GM12878 (cell line): Measurements from ENCODE around the gene TMEM256. TPM values are rescaled to one million over a fixed set of nuclear protein-coding genes. Genes with fewer than 3 reads are reported as not detected.
A peak's percentile ranks its signal among the peaks of the same experiment; 100 is the strongest.

Source experiments
- CHD2 ChIP-seq: IDR thresholded peaks from 2 replicates; pipeline ENCODE4 v1.6.1; 2011; ENCODE audit warnings: low read depth, low read length, improper control_type of control experiment, borderline replicate concordance
- EP300 ChIP-seq, 2 experiments: fragments of 150-350 bp in 1 of 2; IDR thresholded peaks; 2 replicates each; pipeline ENCODE4 v1.6.1; 2011 to 2012; ENCODE audit warnings: low read depth in 2 of 2, low read length in 2 of 2, borderline replicate concordance in 1 of 2, improper control_type of control experiment in 1 of 2, inconsistent platforms in 1 of 2; ENCODE audit not compliant: control insufficient read depth in 1 of 2
- GATAD2B ChIP-seq: fragments of 450-650 bp; conservative IDR thresholded peaks from 2 replicates; pipeline ENCODE4 v1.6.1; 2017; ENCODE audit warnings: low read depth, mild to moderate bottlenecking, moderate library complexity
- HCFC1 ChIP-seq: fragments of 150-350 bp; IDR thresholded peaks from 2 replicates; pipeline ENCODE4 v1.6.1; 2014; ENCODE audit warnings: low read length
- HDAC2 ChIP-seq: fragments of 200-600 bp; sonication (generic); IDR thresholded peaks from 2 replicates; pipeline ENCODE4 v1.6.1; 2017
- JUND ChIP-seq: IDR thresholded peaks from 2 replicates; pipeline ENCODE4 v1.6.1; 2012; ENCODE audit warnings: low read depth, mild to moderate bottlenecking, low read length, improper control_type of control experiment, moderate library complexity
- KDM1A ChIP-seq: fragments of 200-600 bp; sonication (generic); IDR thresholded peaks from 2 replicates; pipeline ENCODE4 v1.6.1; 2016; ENCODE audit warnings: borderline replicate concordance
- NFYB ChIP-seq: IDR thresholded peaks from 2 replicates; pipeline ENCODE4 v1.6.1; 2011; ENCODE audit warnings: low read depth, mild to moderate bottlenecking, low read length, improper control_type of control experiment, moderate library complexity; ENCODE audit not compliant: insufficient read depth
- NR2C2 ChIP-seq: IDR thresholded peaks from 2 replicates; pipeline ENCODE4 v1.6.1; 2011; ENCODE audit warnings: borderline replicate concordance, low read depth; ENCODE audit not compliant: control insufficient read depth, insufficient read length
- NR2F1 ChIP-seq: fragments of 450-650 bp; conservative IDR thresholded peaks from 2 replicates; pipeline ENCODE4 v1.6.1; 2017; ENCODE audit warnings: mild to moderate bottlenecking
- POLR2AphosphoS5 ChIP-seq: IDR thresholded peaks from 2 replicates; pipeline ENCODE4 v1.6.1; 2011; ENCODE audit warnings: mild to moderate bottlenecking, low read length, inconsistent platforms
- RELA ChIP-seq: fragments of 450-650 bp; IDR thresholded peaks from 2 replicates; pipeline ENCODE4 v1.8.0; 2014; ENCODE audit warnings: borderline replicate concordance; ENCODE audit not compliant: partially characterized antibody
- RFX5 ChIP-seq: IDR thresholded peaks from 2 replicates; pipeline ENCODE4 v1.6.1; 2011; ENCODE audit warnings: low read depth, low read length, improper control_type of control experiment
- SMC3 ChIP-seq: IDR thresholded peaks from 2 replicates; pipeline ENCODE4 v1.6.1; 2011; ENCODE audit warnings: low read length, improper control_type of control experiment, borderline replicate concordance
- STAT1 ChIP-seq: fragments of 450-650 bp; conservative IDR thresholded peaks from 2 replicates; pipeline ENCODE4 v1.6.1; 2014; ENCODE audit warnings: antibody characterized with exemption, mild to moderate bottlenecking
- TAF1 ChIP-seq: IDR thresholded peaks from 2 replicates; pipeline ENCODE4 v1.6.1; 2011; ENCODE audit warnings: mild to moderate bottlenecking, low read depth, low read length, borderline replicate concordance
- TCF3 ChIP-seq: IDR thresholded peaks from 2 replicates; pipeline ENCODE4 v1.6.1; 2012; ENCODE audit warnings: low read depth, mild to moderate bottlenecking, low read length, borderline replicate concordance; ENCODE audit not compliant: insufficient read depth
- polyA plus RNA-seq, 11 experiments: library from polyadenylated mRNA; depleted of rRNA in 4 of 11; unstranded in 6 of 11; stranded (reverse) in 5 of 11; fragments of >200 nt; fragmentation: Nextera tagmentation in 4 of 11; fragmentation: Illumina TruSeq in 1 of 11; extraction: Ambion mirVana in 4 of 11; extraction: Trizol in 1 of 11; gene quantifications; 1 replicate in 1 of 11; 2 replicates in 10 of 11; pipeline versions ENCODE4 v1.2.1 to v1.2.3, GENCODE V29; 2011 to 2016; ENCODE audit warnings: inconsistent platforms in 2 of 11, missing spikeins in 2 of 11, low read depth in 1 of 11
- total RNA-seq, 4 experiments: library from RNA; depleted of rRNA in 3 of 4; stranded (reverse); fragments of >200 nt in 3 of 4; fragmentation: Illumina TruSeq in 1 of 4; extraction: Trizol in 1 of 4; gene quantifications; 2 replicates each; pipeline versions ENCODE4 v1.2.1 to v1.2.3, GENCODE V29; 2013 to 2021
- TF ChIP-seq, protein P1 (sequence below): fragments of 450-650 bp; IDR thresholded peaks from 2 replicates; pipeline ENCODE4 v1.6.1; 2017; ENCODE audit warnings: mild to moderate bottlenecking, moderate library complexity
- TF ChIP-seq, protein P2 (sequence below), 3 experiments: IDR thresholded peaks in 2 of 3; conservative IDR thresholded peaks in 1 of 3; 2 replicates each; pipeline ENCODE4 v1.5.1; 2011; ENCODE audit warnings: low read depth in 3 of 3, low read length in 3 of 3, mild to moderate bottlenecking in 3 of 3, control low read depth in 2 of 3, moderate library complexity in 2 of 3, inconsistent platforms in 1 of 3, mixed read lengths in 1 of 3; ENCODE audit not compliant: control insufficient read depth in 2 of 3, insufficient read depth in 1 of 3; ENCODE audit errors: extremely low read depth in 1 of 3
- TF ChIP-seq, protein P3 (sequence below): IDR thresholded peaks from 2 replicates; pipeline ENCODE4 v1.6.1; 2012; ENCODE audit warnings: low read depth, low read length, improper control_type of control experiment

TMEM256 gene
- total and polyA plus RNA-seq, 10 of the 15 experiments (the other 5 are each of a cell fraction or from before 2014, with no cell fraction given): 57.3 to 342 (median 95.7) TPM

DNA sequence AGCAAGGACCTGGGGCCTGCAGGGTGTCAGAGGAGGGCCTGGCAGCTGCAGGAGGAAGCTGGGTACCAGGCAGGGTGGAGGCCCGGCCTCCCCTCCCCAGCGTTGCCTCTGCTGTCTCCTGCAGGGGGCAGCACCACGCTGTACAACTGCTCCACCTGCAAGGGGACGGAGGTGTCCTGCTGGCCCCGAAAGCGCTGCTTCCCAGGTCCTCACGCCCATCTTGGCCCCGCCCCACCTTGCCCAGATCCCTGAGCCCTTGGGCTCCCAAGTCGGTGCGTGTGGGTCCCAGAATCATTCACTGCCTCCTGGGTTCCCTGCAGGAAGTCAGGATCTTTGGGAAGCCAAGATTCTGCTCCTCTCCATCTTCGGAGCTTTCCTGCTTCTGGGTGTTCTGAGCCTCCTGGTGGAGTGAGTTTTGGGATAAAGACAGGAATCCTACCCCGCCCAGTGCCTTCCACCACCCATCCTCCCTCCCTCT, 47.8 kb downstream of the TMEM256 start (continued):
- TF ChIP-seq, protein P1, sequence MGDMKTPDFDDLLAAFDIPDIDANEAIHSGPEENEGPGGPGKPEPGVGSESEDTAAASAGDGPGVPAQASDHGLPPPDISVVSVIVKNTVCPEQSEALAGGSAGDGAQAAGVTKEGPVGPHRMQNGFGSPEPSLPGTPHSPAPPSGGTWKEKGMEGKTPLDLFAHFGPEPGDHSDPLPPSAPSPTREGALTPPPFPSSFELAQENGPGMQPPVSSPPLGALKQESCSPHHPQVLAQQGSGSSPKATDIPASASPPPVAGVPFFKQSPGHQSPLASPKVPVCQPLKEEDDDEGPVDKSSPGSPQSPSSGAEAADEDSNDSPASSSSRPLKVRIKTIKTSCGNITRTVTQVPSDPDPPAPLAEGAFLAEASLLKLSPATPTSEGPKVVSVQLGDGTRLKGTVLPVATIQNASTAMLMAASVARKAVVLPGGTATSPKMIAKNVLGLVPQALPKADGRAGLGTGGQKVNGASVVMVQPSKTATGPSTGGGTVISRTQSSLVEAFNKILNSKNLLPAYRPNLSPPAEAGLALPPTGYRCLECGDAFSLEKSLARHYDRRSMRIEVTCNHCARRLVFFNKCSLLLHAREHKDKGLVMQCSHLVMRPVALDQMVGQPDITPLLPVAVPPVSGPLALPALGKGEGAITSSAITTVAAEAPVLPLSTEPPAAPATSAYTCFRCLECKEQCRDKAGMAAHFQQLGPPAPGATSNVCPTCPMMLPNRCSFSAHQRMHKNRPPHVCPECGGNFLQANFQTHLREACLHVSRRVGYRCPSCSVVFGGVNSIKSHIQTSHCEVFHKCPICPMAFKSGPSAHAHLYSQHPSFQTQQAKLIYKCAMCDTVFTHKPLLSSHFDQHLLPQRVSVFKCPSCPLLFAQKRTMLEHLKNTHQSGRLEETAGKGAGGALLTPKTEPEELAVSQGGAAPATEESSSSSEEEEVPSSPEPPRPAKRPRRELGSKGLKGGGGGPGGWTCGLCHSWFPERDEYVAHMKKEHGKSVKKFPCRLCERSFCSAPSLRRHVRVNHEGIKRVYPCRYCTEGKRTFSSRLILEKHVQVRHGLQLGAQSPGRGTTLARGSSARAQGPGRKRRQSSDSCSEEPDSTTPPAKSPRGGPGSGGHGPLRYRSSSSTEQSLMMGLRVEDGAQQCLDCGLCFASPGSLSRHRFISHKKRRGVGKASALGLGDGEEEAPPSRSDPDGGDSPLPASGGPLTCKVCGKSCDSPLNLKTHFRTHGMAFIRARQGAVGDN: no peak
- TF ChIP-seq RFX5: no peak
- TF ChIP-seq NFYB: no peak
- TF ChIP-seq GATAD2B: peak; percentile 68; the same call in 1 of the 2 replicates
- no peak for TF ChIP-seq HDAC2
- no peak for TF ChIP-seq EP300 (IDR thresholded peaks at IDR 0.05; ENCODE audit: borderline replicate concordance in 1 of 2, control insufficient read depth in 1 of 2, low read depth in 2 of 2, low read length in 2 of 2)
- TF ChIP-seq CHD2: no peak
- TF ChIP-seq, protein P2, sequence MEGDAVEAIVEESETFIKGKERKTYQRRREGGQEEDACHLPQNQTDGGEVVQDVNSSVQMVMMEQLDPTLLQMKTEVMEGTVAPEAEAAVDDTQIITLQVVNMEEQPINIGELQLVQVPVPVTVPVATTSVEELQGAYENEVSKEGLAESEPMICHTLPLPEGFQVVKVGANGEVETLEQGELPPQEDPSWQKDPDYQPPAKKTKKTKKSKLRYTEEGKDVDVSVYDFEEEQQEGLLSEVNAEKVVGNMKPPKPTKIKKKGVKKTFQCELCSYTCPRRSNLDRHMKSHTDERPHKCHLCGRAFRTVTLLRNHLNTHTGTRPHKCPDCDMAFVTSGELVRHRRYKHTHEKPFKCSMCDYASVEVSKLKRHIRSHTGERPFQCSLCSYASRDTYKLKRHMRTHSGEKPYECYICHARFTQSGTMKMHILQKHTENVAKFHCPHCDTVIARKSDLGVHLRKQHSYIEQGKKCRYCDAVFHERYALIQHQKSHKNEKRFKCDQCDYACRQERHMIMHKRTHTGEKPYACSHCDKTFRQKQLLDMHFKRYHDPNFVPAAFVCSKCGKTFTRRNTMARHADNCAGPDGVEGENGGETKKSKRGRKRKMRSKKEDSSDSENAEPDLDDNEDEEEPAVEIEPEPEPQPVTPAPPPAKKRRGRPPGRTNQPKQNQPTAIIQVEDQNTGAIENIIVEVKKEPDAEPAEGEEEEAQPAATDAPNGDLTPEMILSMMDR (IDR thresholded peaks at IDR 0.05 in 2 of 3, conservative IDR thresholded peaks at IDR 0.05 in 1 of 3; ENCODE audit: control insufficient read depth in 2 of 3, extremely low read depth in 1 of 3, insufficient read depth in 1 of 3, low read depth in 3 of 3, low read length in 3 of 3): peak; percentile 92 to 96 (median 93); a peak in 5 of 6 replicates
- TF ChIP-seq NR2F1: peak; percentile 32; the same call in 1 of the 2 replicates
- no peak for TF ChIP-seq TAF1
- TF ChIP-seq STAT1: no peak
- TF ChIP-seq, protein P3, sequence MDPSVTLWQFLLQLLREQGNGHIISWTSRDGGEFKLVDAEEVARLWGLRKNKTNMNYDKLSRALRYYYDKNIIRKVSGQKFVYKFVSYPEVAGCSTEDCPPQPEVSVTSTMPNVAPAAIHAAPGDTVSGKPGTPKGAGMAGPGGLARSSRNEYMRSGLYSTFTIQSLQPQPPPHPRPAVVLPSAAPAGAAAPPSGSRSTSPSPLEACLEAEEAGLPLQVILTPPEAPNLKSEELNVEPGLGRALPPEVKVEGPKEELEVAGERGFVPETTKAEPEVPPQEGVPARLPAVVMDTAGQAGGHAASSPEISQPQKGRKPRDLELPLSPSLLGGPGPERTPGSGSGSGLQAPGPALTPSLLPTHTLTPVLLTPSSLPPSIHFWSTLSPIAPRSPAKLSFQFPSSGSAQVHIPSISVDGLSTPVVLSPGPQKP: no peak
- no peak for TF ChIP-seq JUND
- TF ChIP-seq KDM1A: no peak
- no peak for TF ChIP-seq NR2C2
- TF ChIP-seq TCF3: 0 out of 2 replicates have a peak, but pooled peaks have one; percentile 47
- TF ChIP-seq RELA: peak; percentile 39
- TF ChIP-seq HCFC1: no peak
- TF ChIP-seq SMC3: peak; percentile 85
- TF ChIP-seq POLR2AphosphoS5: no peak
